WTC11 (cell line): ENCODE results near the gene ZBTB7B. TPM values are rescaled to one million over a fixed set of nuclear protein-coding genes. Genes with fewer than 3 reads are reported as not detected.
A peak's percentile ranks its signal among the peaks of the same experiment; 100 is the strongest.

Source experiments
- ATF1 ChIP-seq: sonication (generic); formaldehyde crosslinking; IDR thresholded peaks from 2 replicates; pipeline ENCODE4 v1.8.1; 2023; ENCODE audit warnings: mild to moderate bottlenecking, moderate library complexity, missing genetic modification reagents
- CREM ChIP-seq: sonication (generic); formaldehyde crosslinking; IDR thresholded peaks from 2 replicates; pipeline ENCODE4 v1.8.1; 2022; ENCODE audit warnings: mild to moderate bottlenecking, missing genetic modification reagents, moderate library complexity
- CTCF ChIP-seq: fragments of 200-600 bp; IDR thresholded peaks from 2 replicates; pipeline ENCODE4 v1.8.0; 2022; ENCODE audit warnings: antibody characterized with exemption
- ELF4 ChIP-seq: sonication (generic); formaldehyde crosslinking; IDR thresholded peaks from 2 replicates; pipeline ENCODE4 v1.8.1; 2022; ENCODE audit warnings: low read depth, mild to moderate bottlenecking, moderate library complexity, missing genetic modification reagents
- EMX1 ChIP-seq: fragments of 250-450 bp; sonication (Bioruptor Pico); IDR thresholded peaks from 2 replicates; pipeline ENCODE4 v1.8.0; 2021; ENCODE audit warnings: mild to moderate bottlenecking
- FOXK1 ChIP-seq: sonication (generic); formaldehyde crosslinking; IDR thresholded peaks from 2 replicates; pipeline ENCODE4 v1.8.0; 2022; ENCODE audit warnings: mild to moderate bottlenecking, moderate library complexity, missing genetic modification reagents
- FOXP1 ChIP-seq: sonication (generic); formaldehyde crosslinking; IDR thresholded peaks from 2 replicates; pipeline ENCODE4 v1.8.0; 2022; ENCODE audit warnings: missing genetic modification reagents, mild to moderate bottlenecking, moderate library complexity, borderline replicate concordance
- NFATC4 ChIP-seq: fragments of 250-450 bp; sonication (Bioruptor Pico); IDR thresholded peaks from 2 replicates; pipeline ENCODE4 v1.9.0; 2021; ENCODE audit warnings: mild to moderate bottlenecking
- NFYB ChIP-seq: sonication (generic); formaldehyde crosslinking; conservative IDR thresholded peaks from 2 replicates; pipeline ENCODE4 v1.8.0; 2022; ENCODE audit warnings: low read depth, missing genetic modification reagents
- SOX15 ChIP-seq: fragments of 250-450 bp; sonication (Bioruptor Pico); IDR thresholded peaks from 2 replicates; pipeline ENCODE4 v1.9.0; 2021; ENCODE audit warnings: mild to moderate bottlenecking
- SP1 ChIP-seq: sonication (generic); formaldehyde crosslinking; conservative IDR thresholded peaks from 2 replicates; pipeline ENCODE4 v1.8.1; 2022; ENCODE audit warnings: missing genetic modification reagents
- TCF7 ChIP-seq: sonication (generic); formaldehyde crosslinking; IDR thresholded peaks from 2 replicates; pipeline ENCODE4 v1.8.0; 2022; ENCODE audit warnings: mild to moderate bottlenecking, low read depth, missing genetic modification reagents, moderate library complexity
- ZNF416 ChIP-seq: fragments of 250-450 bp; sonication (Bioruptor Pico); IDR thresholded peaks from 2 replicates; pipeline ENCODE4 v1.9.0; 2021; ENCODE audit warnings: mild to moderate bottlenecking, inconsistent platforms
- ZNF423 ChIP-seq: fragments of 250-450 bp; sonication (Bioruptor Pico); IDR thresholded peaks from 2 replicates; pipeline ENCODE4 v2.1.2; 2022; ENCODE audit warnings: mild to moderate bottlenecking, moderate library complexity
- total RNA-seq: library from RNA; stranded (reverse); gene quantifications from 3 replicates; pipeline ENCODE4 v1.2.3, GENCODE V29; 2021
- TF ChIP-seq, protein P1 (sequence below): sonication (generic); formaldehyde crosslinking; IDR thresholded peaks from 2 replicates; pipeline ENCODE4 v1.8.1; 2023; ENCODE audit warnings: mild to moderate bottlenecking, missing genetic modification reagents, borderline replicate concordance
- TF ChIP-seq, protein P2 (sequence below): sonication (generic); formaldehyde crosslinking; IDR thresholded peaks from 2 replicates; pipeline ENCODE4 v1.8.1; 2022; ENCODE audit warnings: low read depth, missing genetic modification reagents, borderline replicate concordance
- TF ChIP-seq, protein P3 (sequence below): sonication (generic); formaldehyde crosslinking; IDR thresholded peaks from 2 replicates; pipeline ENCODE4 v1.8.1; 2023; ENCODE audit warnings: mild to moderate bottlenecking, missing genetic modification reagents
- TF ChIP-seq, protein P4 (sequence below): sonication (generic); formaldehyde crosslinking; IDR thresholded peaks from 2 replicates; pipeline ENCODE4 v1.8.0; 2023; ENCODE audit warnings: mild to moderate bottlenecking, missing genetic modification reagents
- TF ChIP-seq, protein P5 (sequence below): sonication (generic); formaldehyde crosslinking; conservative IDR thresholded peaks from 2 replicates; pipeline ENCODE4 v1.8.1; 2023; ENCODE audit warnings: mild to moderate bottlenecking, low read depth, missing genetic modification reagents, moderate library complexity
- TF ChIP-seq, protein P6 (sequence below): fragments of 250-450 bp; sonication (Bioruptor Pico); IDR thresholded peaks from 2 replicates; pipeline ENCODE4 v1.8.0; 2021; ENCODE audit warnings: mild to moderate bottlenecking

The ZBTB7B gene
- total RNA-seq, 1 experiment from 2014 or later = 29.8 TPM

- no peak for TF ChIP-seq ZNF416 (CRISPR knock-in tag)
- TF ChIP-seq ATF1 (CRISPR knock-in tag) = no peak
- no peak for TF ChIP-seq NFATC4 (CRISPR knock-in tag)
- TF ChIP-seq, protein P1, sequence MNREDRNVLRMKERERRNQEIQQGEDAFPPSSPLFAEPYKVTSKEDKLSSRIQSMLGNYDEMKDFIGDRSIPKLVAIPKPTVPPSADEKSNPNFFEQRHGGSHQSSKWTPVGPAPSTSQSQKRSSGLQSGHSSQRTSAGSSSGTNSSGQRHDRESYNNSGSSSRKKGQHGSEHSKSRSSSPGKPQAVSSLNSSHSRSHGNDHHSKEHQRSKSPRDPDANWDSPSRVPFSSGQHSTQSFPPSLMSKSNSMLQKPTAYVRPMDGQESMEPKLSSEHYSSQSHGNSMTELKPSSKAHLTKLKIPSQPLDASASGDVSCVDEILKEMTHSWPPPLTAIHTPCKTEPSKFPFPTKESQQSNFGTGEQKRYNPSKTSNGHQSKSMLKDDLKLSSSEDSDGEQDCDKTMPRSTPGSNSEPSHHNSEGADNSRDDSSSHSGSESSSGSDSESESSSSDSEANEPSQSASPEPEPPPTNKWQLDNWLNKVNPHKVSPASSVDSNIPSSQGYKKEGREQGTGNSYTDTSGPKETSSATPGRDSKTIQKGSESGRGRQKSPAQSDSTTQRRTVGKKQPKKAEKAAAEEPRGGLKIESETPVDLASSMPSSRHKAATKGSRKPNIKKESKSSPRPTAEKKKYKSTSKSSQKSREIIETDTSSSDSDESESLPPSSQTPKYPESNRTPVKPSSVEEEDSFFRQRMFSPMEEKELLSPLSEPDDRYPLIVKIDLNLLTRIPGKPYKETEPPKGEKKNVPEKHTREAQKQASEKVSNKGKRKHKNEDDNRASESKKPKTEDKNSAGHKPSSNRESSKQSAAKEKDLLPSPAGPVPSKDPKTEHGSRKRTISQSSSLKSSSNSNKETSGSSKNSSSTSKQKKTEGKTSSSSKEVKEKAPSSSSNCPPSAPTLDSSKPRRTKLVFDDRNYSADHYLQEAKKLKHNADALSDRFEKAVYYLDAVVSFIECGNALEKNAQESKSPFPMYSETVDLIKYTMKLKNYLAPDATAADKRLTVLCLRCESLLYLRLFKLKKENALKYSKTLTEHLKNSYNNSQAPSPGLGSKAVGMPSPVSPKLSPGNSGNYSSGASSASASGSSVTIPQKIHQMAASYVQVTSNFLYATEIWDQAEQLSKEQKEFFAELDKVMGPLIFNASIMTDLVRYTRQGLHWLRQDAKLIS = no peak
- no peak for TF ChIP-seq TCF7 (CRISPR knock-in tag)
- TF ChIP-seq ZNF423 (CRISPR knock-in tag) = no peak
- peak; percentile 74; the same call in 1 of the 2 replicates for TF ChIP-seq SP1 (CRISPR knock-in tag)
- no peak for TF ChIP-seq EMX1 (CRISPR knock-in tag)
- TF ChIP-seq SOX15 (CRISPR knock-in tag) = no peak
- TF ChIP-seq, protein P2, sequence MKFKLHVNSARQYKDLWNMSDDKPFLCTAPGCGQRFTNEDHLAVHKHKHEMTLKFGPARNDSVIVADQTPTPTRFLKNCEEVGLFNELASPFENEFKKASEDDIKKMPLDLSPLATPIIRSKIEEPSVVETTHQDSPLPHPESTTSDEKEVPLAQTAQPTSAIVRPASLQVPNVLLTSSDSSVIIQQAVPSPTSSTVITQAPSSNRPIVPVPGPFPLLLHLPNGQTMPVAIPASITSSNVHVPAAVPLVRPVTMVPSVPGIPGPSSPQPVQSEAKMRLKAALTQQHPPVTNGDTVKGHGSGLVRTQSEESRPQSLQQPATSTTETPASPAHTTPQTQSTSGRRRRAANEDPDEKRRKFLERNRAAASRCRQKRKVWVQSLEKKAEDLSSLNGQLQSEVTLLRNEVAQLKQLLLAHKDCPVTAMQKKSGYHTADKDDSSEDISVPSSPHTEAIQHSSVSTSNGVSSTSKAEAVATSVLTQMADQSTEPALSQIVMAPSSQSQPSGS (CRISPR knock-in tag) = no peak
- peak; percentile 98 for TF ChIP-seq NFYB (CRISPR knock-in tag)
- no peak for TF ChIP-seq ELF4 (CRISPR knock-in tag)
- TF ChIP-seq, protein P3, sequence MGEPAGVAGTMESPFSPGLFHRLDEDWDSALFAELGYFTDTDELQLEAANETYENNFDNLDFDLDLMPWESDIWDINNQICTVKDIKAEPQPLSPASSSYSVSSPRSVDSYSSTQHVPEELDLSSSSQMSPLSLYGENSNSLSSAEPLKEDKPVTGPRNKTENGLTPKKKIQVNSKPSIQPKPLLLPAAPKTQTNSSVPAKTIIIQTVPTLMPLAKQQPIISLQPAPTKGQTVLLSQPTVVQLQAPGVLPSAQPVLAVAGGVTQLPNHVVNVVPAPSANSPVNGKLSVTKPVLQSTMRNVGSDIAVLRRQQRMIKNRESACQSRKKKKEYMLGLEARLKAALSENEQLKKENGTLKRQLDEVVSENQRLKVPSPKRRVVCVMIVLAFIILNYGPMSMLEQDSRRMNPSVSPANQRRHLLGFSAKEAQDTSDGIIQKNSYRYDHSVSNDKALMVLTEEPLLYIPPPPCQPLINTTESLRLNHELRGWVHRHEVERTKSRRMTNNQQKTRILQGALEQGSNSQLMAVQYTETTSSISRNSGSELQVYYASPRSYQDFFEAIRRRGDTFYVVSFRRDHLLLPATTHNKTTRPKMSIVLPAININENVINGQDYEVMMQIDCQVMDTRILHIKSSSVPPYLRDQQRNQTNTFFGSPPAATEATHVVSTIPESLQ (CRISPR knock-in tag) = no peak
- TF ChIP-seq CREM (CRISPR knock-in tag) = 0 out of 2 replicates have a peak, but pooled peaks have one; percentile 44
- peak; percentile 63; the same call in 1 of the 2 replicates for TF ChIP-seq FOXK1 (CRISPR knock-in tag)
- peak; percentile 42; the same call in 1 of the 2 replicates for TF ChIP-seq FOXP1 (CRISPR knock-in tag)
- TF ChIP-seq CTCF = no peak
- TF ChIP-seq, protein P4, sequence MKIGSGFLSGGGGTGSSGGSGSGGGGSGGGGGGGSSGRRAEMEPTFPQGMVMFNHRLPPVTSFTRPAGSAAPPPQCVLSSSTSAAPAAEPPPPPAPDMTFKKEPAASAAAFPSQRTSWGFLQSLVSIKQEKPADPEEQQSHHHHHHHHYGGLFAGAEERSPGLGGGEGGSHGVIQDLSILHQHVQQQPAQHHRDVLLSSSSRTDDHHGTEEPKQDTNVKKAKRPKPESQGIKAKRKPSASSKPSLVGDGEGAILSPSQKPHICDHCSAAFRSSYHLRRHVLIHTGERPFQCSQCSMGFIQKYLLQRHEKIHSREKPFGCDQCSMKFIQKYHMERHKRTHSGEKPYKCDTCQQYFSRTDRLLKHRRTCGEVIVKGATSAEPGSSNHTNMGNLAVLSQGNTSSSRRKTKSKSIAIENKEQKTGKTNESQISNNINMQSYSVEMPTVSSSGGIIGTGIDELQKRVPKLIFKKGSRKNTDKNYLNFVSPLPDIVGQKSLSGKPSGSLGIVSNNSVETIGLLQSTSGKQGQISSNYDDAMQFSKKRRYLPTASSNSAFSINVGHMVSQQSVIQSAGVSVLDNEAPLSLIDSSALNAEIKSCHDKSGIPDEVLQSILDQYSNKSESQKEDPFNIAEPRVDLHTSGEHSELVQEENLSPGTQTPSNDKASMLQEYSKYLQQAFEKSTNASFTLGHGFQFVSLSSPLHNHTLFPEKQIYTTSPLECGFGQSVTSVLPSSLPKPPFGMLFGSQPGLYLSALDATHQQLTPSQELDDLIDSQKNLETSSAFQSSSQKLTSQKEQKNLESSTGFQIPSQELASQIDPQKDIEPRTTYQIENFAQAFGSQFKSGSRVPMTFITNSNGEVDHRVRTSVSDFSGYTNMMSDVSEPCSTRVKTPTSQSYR (CRISPR knock-in tag) = no peak
- TF ChIP-seq, protein P5, sequence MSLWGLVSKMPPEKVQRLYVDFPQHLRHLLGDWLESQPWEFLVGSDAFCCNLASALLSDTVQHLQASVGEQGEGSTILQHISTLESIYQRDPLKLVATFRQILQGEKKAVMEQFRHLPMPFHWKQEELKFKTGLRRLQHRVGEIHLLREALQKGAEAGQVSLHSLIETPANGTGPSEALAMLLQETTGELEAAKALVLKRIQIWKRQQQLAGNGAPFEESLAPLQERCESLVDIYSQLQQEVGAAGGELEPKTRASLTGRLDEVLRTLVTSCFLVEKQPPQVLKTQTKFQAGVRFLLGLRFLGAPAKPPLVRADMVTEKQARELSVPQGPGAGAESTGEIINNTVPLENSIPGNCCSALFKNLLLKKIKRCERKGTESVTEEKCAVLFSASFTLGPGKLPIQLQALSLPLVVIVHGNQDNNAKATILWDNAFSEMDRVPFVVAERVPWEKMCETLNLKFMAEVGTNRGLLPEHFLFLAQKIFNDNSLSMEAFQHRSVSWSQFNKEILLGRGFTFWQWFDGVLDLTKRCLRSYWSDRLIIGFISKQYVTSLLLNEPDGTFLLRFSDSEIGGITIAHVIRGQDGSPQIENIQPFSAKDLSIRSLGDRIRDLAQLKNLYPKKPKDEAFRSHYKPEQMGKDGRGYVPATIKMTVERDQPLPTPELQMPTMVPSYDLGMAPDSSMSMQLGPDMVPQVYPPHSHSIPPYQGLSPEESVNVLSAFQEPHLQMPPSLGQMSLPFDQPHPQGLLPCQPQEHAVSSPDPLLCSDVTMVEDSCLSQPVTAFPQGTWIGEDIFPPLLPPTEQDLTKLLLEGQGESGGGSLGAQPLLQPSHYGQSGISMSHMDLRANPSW (CRISPR knock-in tag) = no peak
- TF ChIP-seq, protein P6, sequence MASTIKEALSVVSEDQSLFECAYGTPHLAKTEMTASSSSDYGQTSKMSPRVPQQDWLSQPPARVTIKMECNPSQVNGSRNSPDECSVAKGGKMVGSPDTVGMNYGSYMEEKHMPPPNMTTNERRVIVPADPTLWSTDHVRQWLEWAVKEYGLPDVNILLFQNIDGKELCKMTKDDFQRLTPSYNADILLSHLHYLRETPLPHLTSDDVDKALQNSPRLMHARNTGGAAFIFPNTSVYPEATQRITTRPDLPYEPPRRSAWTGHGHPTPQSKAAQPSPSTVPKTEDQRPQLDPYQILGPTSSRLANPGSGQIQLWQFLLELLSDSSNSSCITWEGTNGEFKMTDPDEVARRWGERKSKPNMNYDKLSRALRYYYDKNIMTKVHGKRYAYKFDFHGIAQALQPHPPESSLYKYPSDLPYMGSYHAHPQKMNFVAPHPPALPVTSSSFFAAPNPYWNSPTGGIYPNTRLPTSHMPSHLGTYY (CRISPR knock-in tag) = no peak
Measured at GRCh38 chr1:154982897-154983648, 19.5 kb upstream of the ZBTB7B start, which contains the start of gene FLAD1 (continued).
